HEK293 (cell line): ENCODE measurements around the gene AATK.

ENCODE experiments used
- SCRT1 ChIP-seq: fragments of 450-650 bp; formaldehyde crosslinking; IDR thresholded peaks from 2 replicates; pipeline ENCODE4 v1.5.1; 2016; ENCODE audit warnings: missing biosample characterization, missing genetic modification characterization, borderline replicate concordance
- ZNF121 ChIP-seq: fragments of 450-650 bp; formaldehyde crosslinking; IDR thresholded peaks from 2 replicates; pipeline ENCODE4 v1.5.1; 2016; ENCODE audit warnings: missing biosample characterization, missing genetic modification characterization
- ZNF24 ChIP-seq: fragments of 450-650 bp; formaldehyde crosslinking; IDR thresholded peaks from 2 replicates; pipeline ENCODE4 v1.5.1; 2016; ENCODE audit warnings: missing biosample characterization, missing genetic modification characterization
- ZNF555 ChIP-seq: fragments of 450-650 bp; formaldehyde crosslinking; conservative IDR thresholded peaks from 2 replicates; pipeline ENCODE4 v1.5.1; 2017; ENCODE audit warnings: missing biosample characterization, mild to moderate bottlenecking, missing genetic modification characterization, inconsistent platforms
- ZNF791 ChIP-seq: fragments of 450-650 bp; formaldehyde crosslinking; IDR thresholded peaks from 2 replicates; pipeline ENCODE4 v1.5.1; 2016; ENCODE audit warnings: missing biosample characterization, missing genetic modification characterization
- TF ChIP-seq, protein P1 (sequence below): fragments of 450-650 bp; IDR thresholded peaks from 2 replicates; pipeline ENCODE4 v1.5.1; 2018; ENCODE audit warnings: missing biosample characterization, mild to moderate bottlenecking, missing genetic modification characterization
- TF ChIP-seq, protein P2 (sequence below): fragments of 450-650 bp; formaldehyde crosslinking; IDR thresholded peaks from 2 replicates; pipeline ENCODE4 v1.5.1; 2016; ENCODE audit warnings: missing biosample characterization, missing genetic modification characterization

DNA sequence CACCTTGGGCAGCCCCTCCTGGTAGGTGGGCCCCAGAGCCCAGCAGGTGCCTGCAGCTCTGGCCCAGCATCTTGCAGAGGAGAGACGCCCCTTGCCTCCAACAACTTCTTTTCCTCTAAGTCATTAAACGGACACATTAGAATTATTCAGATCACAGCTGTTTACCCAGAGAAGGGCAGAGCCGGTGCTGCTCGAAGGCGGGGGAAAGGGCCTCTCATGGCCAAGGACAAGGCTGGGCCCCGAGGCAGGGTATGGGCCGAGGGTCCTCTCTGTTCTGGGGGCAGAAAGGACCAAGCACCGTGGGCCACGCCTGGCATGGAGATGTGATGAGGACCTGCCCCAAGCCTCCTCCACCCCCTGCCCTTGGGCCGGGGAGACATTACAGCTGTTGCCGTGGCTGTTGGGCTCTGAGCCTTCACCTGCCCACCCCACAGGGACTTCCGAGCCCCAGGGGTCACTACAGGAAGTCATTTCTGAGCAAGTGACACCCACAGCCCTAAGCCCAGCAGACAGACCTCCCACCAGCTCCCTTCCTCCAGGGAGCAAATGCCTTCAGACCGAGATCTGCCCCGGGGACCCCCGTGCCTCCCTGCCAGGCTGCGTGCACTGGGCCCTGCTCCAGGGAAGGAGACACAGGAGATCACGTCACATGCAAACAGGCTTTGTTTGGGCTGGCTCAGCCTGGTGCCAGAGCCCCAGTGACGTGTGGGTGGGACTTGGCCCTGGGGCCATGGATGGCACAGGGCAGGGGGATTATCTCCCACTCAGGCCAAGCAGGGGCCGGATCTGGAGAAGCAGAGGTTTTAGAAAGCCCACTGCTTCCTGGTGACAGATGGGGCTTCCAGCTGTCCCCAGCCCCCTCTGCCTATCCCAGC is 1.4 kb downstream of the AATK start:
- TF ChIP-seq, protein P1, sequence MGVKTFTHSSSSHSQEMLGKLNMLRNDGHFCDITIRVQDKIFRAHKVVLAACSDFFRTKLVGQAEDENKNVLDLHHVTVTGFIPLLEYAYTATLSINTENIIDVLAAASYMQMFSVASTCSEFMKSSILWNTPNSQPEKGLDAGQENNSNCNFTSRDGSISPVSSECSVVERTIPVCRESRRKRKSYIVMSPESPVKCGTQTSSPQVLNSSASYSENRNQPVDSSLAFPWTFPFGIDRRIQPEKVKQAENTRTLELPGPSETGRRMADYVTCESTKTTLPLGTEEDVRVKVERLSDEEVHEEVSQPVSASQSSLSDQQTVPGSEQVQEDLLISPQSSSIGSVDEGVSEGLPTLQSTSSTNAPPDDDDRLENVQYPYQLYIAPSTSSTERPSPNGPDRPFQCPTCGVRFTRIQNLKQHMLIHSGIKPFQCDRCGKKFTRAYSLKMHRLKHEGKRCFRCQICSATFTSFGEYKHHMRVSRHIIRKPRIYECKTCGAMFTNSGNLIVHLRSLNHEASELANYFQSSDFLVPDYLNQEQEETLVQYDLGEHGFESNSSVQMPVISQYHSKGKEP: no peak
- TF ChIP-seq ZNF121 (tag by site-specific recombination) (no peak), ZNF24 (tag by site-specific recombination) (no peak), ZNF791 (no peak), SCRT1 (no peak), ZNF555 (no peak)
- TF ChIP-seq, protein P2, sequence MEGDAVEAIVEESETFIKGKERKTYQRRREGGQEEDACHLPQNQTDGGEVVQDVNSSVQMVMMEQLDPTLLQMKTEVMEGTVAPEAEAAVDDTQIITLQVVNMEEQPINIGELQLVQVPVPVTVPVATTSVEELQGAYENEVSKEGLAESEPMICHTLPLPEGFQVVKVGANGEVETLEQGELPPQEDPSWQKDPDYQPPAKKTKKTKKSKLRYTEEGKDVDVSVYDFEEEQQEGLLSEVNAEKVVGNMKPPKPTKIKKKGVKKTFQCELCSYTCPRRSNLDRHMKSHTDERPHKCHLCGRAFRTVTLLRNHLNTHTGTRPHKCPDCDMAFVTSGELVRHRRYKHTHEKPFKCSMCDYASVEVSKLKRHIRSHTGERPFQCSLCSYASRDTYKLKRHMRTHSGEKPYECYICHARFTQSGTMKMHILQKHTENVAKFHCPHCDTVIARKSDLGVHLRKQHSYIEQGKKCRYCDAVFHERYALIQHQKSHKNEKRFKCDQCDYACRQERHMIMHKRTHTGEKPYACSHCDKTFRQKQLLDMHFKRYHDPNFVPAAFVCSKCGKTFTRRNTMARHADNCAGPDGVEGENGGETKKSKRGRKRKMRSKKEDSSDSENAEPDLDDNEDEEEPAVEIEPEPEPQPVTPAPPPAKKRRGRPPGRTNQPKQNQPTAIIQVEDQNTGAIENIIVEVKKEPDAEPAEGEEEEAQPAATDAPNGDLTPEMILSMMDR (tag by site-specific recombination): no peak
